Subcutaneous abdominal adipose tissue (tissue), 5 donors: ENCODE measurements around the gene CENPV.

Source experiments
- H3K27ac ChIP-seq: one replicate; pipeline ENCODE4 v1.7.0; 2013; ENCODE audit warnings: low read depth, mild to moderate bottlenecking, inconsistent platforms, low read length, moderate library complexity
- H3K27me3 ChIP-seq, 5 donors: one replicate each; pipeline ENCODE4 v1.7.0; 2013; ENCODE audit warnings: low read length in 5 of 5, inconsistent platforms in 1 of 5; ENCODE audit not compliant: control insufficient read depth in 5 of 5, insufficient read depth in 4 of 5
- H3K36me3 ChIP-seq, 5 donors: one replicate each; pipeline ENCODE4 v1.7.0; 2013; ENCODE audit warnings: low read length in 5 of 5; ENCODE audit not compliant: control insufficient read depth in 5 of 5, insufficient read depth in 5 of 5
- H3K4me1 ChIP-seq, 5 donors: one replicate each; pipeline ENCODE4 v1.7.0; 2013; ENCODE audit warnings: low read length in 5 of 5, mild to moderate bottlenecking in 3 of 5, moderate library complexity in 1 of 5; ENCODE audit not compliant: control insufficient read depth in 5 of 5, insufficient read depth in 5 of 5
- H3K4me3 ChIP-seq, 5 donors: one replicate each; pipeline ENCODE4 v1.7.0; 2013; ENCODE audit warnings: low read length in 5 of 5, low read depth in 1 of 5
- H3K9ac ChIP-seq, 5 donors: one replicate each; pipeline ENCODE4 v1.7.0; 2013; ENCODE audit warnings: low read length in 5 of 5, mild to moderate bottlenecking in 4 of 5, moderate library complexity in 3 of 5
- H3K9me3 ChIP-seq, 5 donors: one replicate each; pipeline ENCODE4 v1.7.0; 2013; ENCODE audit warnings: low read length in 5 of 5; ENCODE audit not compliant: control insufficient read depth in 5 of 5
- donor health status: healthy.
- donor health status: healthy.
- donor health status: healthy.
- donor health status: healthy.
- donor health status: healthy.

Gene CENPV

DNA sequence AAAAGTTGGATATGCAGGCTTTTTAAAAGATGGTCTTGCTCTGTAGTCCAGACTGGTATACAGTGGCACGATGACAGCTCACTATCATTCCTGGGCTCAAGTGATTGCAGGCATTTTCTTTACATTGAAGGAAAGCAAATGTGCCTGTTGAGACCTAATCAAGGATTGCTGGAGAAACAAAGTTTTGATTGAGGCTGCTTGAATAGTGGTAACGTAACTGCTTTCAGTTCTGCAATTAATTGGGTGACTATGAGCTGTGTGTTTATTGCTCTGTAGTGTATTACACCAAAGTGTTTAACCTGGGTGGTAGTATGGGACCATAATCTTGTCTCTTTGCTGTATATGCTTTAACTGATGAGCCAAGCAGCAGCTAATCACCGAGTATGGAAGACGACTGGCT lies 29.9 kb upstream of the CENPV start:
- Histone ChIP-seq H3K4me3 (peak overlapping the region in 2 of 5 donors; percentile 6 to 34), H3K27ac (peak overlapping the region; percentile 32), H3K36me3 (peaks cover 7 to 21% (median 16%) of the 10 kb centered on the region in 5 donors), H3K9me3 (no peaks in the 10 kb centered on the region), H3K9ac (no peak overlapping the region), H3K4me1 (peaks cover 4 to 41% (median 34%) of the 10 kb centered on the region in 5 donors), H3K27me3 (no peaks in the 10 kb centered on the region)

DNA sequence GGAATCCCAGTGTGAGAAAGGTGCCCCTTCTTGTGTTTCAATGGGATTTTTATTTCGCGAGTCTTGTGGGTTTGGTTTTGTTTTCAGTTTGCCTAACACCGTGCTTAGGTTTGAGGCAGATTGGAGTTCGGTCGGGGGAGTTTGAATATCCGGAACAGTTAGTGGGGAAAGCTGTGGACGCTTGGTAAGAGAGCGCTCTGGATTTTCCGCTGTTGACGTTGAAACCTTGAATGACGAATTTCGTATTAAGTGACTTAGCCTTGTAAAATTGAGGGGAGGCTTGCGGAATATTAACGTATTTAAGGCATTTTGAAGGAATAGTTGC lies 28.2 kb upstream of the CENPV start:
- Histone ChIP-seq H3K27ac (peak overlapping the region; percentile 100), H3K4me3 (peak overlapping the region; percentile 79 to 96 (median 85)), H3K36me3 (peaks cover 7 to 21% (median 16%) of the 10 kb centered on the region in 5 donors), H3K9me3 (no peaks in the 10 kb centered on the region), H3K27me3 (no peaks in the 10 kb centered on the region), H3K4me1 (peaks cover 4 to 37% (median 35%) of the 10 kb centered on the region in 5 donors), H3K9ac (peak overlapping the region; percentile 88 to 99 (median 91))

DNA sequence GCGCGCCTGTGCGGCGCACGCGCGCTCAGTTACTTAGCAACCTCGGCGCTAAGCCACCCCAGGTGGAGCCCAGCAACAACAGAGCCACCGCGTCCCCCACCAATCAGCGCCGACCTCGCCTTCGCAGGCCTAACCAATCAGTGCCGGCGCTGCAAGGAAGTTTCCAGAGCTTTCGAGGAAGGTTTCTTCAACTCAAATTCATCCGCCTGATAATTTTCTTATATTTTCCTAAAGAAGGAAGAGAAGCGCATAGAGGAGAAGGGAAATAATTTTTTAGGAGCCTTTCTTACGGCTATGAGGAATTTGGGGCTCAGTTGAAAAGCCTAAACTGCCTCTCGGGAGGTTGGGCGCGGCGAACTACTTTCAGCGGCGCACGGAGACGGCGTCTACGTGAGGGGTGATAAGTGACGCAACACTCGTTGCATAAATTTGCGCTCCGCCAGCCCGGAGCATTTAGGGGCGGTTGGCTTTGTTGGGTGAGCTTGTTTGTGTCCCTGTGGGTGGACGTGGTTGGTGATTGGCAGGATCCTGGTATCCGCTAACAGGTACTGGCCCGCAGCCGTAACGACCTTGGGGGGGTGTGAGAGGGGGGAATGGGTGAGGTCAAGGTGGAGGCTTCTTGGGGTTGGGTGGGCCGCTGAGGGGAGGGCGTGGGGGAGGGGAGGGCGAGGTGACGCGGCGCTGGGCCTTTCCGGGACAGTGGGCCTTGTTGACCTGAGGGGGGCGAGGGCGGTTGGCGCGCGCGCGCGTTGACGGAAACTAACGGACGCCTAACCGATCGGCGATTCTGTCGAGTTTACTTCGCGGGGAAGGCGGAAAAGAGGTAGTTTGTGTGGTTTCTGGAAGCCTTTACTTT lies 27.6 kb upstream of the CENPV start, which contains the start of gene UBB:
UBB (plus strand) TSS at position 452 of the 856 bp plus-strand sequence. CDS start 817 bp downstream, outside the sequence.
- Histone ChIP-seq H3K9me3 (no peaks in the 10 kb centered on the region), H3K4me1 (peaks cover 4 to 33% (median 33%) of the 10 kb centered on the region in 5 donors), H3K9ac (peak within 1 kb of the TSS; percentile 88 to 99 (median 91))

DNA sequence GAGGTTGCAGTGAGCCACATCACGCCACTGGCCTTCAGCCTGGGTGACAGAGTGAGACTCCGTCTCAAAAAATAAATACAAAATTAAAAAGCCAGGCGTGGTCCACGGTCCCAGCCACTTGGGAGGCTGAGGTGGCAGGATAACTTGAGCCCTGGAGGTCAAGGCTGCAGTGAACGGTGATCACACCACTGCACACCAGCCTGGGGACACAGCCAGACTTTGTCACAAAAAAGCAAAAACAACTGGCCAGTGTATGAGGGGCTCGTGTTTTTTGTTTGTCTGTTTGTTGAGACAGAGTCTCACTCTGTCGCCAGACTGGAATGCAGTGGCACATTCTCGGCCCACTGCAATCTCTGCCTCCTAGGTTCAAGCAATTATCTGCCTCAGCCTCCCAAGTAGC lies 26.4 kb upstream of the CENPV start:
- Histone ChIP-seq H3K27me3 (no peaks in the 10 kb centered on the region), H3K4me3 (no peak overlapping the region), H3K9me3 (no peaks in the 10 kb centered on the region), H3K27ac (no peak overlapping the region), H3K4me1 (peaks cover 4 to 33% (median 33%) of the 10 kb centered on the region in 5 donors), H3K9ac (no peak overlapping the region), H3K36me3 (peaks cover 7 to 21% (median 16%) of the 10 kb centered on the region in 5 donors)

More for the DNA sequence above, 27.6 kb upstream of the CENPV start, which contains the start of gene UBB:
- peaks cover 7 to 21% (median 16%) of the 10 kb centered on the region in 5 donors for H3K36me3 ChIP-seq
- H3K4me3 ChIP-seq = peak within 1 kb of the TSS; percentile 79 to 96 (median 85)
- H3K27ac ChIP-seq = peak within 1 kb of the TSS; percentile 100
- H3K27me3 ChIP-seq = no peaks in the 10 kb centered on the region

DNA sequence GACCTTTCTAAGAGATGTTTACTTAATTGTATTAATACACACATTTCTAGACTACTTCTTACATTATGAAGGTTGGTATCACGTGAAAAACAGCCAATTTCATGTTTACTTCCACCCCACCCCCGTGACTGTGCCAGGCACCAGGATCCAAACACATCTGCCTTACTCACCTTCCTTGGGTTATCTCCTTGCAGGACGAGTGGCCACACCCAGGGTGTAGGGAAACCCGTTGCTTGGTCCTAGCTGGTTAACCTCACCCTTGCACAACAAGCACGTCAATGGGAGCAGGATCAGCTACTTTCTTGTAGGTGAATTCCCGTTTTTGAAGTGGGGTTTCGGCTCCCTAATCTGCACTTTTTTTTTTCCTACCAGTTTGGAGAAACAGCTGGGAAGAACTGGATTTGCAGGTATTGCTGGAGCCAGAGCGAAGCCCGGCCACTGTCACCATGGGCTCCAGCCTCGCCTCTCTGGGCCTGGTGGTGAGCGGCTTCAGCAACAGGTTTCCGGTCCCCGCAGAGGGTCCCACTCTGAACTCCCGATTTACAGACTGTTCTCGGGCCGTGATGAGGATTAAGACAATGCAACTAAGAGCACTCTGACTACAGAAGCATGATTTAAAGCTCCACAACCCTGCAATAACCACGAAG lies 25.5 kb upstream of the CENPV start:
- Histone ChIP-seq H3K4me3 (no peak overlapping the region), H3K9ac (no peak overlapping the region), H3K27ac (peak overlapping the region; percentile 51), H3K4me1 (peaks cover 5 to 34% (median 32%) of the 10 kb centered on the region in 5 donors), H3K36me3 (peaks cover 7 to 18% (median 13%) of the 10 kb centered on the region in 5 donors), H3K9me3 (no peaks in the 10 kb centered on the region), H3K27me3 (no peaks in the 10 kb centered on the region)

DNA sequence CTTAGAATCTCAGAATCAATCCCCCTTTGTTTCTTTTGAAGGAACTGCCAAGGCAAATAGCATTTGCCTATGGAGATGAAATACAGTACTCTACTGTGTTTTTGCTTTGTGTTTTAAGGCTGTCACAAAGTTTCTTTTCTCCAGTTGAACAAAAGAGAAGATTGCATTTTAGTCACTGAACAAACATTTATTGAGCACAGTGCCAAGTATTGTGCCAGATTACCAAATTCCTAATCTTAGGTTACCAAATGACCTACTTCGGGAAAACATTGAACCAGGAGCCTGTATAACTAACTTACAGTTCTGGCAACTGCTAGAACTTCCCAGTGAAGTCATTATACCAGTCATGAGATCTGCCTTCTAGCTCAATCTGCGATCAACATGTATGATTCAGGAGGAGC lies 24.7 kb upstream of the CENPV start:
- H3K9me3 ChIP-seq = no peaks in the 10 kb centered on the region
- no peak overlapping the region for H3K9ac ChIP-seq
- H3K27ac ChIP-seq = peak overlapping the region; percentile 10
- no peak overlapping the region for H3K4me3 ChIP-seq
- H3K4me1 ChIP-seq = peaks cover 5 to 28% (median 23%) of the 10 kb centered on the region in 5 donors
- no peaks in the 10 kb centered on the region for H3K27me3 ChIP-seq
- peaks cover 3 to 12% (median 8%) of the 10 kb centered on the region in 5 donors for H3K36me3 ChIP-seq

DNA sequence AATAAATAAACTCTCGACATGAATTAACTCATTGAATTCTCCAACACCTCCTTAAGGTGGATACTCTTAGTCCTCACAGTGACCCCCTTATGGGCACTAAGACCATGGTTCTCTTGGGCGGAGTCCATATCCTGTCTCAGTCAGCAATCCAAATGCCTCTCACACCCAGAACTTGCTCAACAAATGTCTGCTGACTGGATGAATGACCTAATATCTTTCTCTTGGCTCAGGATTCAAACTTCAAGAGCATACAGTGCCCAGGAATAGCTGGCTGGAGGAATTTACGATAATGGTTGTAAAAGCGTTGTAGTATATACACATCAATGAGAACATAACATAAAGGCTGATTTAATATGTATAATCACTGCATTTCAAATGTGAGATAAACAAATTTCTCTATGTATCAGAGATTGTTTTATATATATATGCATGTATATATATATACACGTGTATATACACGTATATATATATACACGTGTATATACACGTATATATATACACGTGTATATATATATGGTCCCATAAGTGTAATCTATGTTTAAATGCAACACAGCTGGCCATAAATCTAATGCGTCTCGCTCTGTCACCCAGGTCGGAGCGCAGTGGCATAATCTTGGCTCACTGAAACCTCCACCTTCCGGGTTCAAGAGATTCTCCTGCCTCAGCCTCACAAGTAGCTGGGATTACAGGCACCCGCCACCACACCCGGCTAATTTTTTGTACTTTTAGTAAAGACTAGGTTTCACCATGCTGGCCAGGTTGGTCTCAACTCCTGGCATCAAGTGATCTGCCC lies 21.1 kb upstream of the CENPV start:
- Histone ChIP-seq H3K4me3 (no peak overlapping the region), H3K9ac (no peak overlapping the region), H3K4me1 (peaks cover 2 to 12% (median 10%) of the 10 kb centered on the region in 5 donors), H3K27me3 (no peaks in the 10 kb centered on the region), H3K27ac (no peak overlapping the region), H3K9me3 (no peaks in the 10 kb centered on the region), H3K36me3 (no peaks in the 10 kb centered on the region)

DNA sequence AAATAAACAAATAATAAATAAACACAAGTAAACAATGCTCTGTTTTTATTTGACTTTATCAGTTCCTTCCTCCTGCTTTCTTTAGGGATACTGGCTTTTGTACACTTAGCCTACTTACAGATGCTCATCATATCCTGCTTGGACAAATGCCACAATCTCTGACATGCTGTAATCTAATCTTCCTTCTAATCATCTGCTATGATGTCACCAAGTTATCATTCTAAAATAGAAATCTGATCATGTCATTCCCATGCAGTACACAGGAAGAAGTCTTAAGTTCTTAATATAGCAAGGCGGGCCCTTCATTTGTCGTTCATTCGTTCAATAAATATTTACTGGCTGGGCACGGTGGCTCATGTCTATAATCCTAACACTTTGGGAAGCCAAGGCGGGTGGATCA lies 18.5 kb upstream of the CENPV start:
- Histone ChIP-seq H3K4me1 (peaks cover 2 to 12% (median 6%) of the 10 kb centered on the region in 5 donors), H3K27me3 (no peaks in the 10 kb centered on the region), H3K36me3 (no peaks in the 10 kb centered on the region), H3K9ac (no peak overlapping the region), H3K4me3 (no peak overlapping the region), H3K9me3 (no peaks in the 10 kb centered on the region), H3K27ac (no peak overlapping the region)

DNA sequence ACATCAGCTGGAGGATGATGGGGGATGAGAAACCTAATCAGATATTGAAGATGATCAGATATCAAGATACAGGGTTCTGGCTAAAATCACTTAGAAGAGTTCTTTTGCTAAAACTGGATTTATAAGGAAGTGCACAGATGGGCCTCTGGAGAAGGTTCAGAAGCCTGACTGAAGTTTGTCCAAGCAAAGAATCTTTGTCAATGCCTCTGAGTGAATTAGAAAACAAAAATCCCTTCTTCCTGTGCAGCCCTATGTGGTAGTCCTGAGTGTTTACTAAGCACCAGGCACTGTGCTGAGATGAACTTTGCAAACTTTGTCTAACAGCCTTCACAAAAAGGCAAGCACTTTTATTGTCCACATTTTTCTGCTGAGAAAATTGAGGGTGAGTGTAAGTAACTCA lies 11.4 kb upstream of the CENPV start:
- Histone ChIP-seq H3K27ac (no peak overlapping the region), H3K36me3 (no peaks in the 10 kb centered on the region), H3K4me1 (peaks cover 0 to 11% (median 6%) of the 10 kb centered on the region in 5 donors), H3K9me3 (no peaks in the 10 kb centered on the region), H3K27me3 (no peaks in the 10 kb centered on the region), H3K4me3 (no peak overlapping the region), H3K9ac (peak overlapping the region in 1 of 5 donors; percentile 24)
